22Rv1 (cell line): Measurements from ENCODE around the gene PLEKHF1.

Experiments
- CTCF ChIP-seq: fragments of 450-650 bp; IDR thresholded peaks from 2 replicates; pipeline ENCODE4 v1.5.1; 2017; ENCODE audit warnings: mild to moderate bottlenecking
- ZFX ChIP-seq: fragments of 450-650 bp; IDR thresholded peaks from 2 replicates; pipeline ENCODE4 v1.6.1; 2017; ENCODE audit warnings: antibody characterized with exemption, borderline replicate concordance

GRCh38 chr19:29625186-29625651 lies 40.0 kb upstream of the PLEKHF1 start:
- TF ChIP-seq CTCF: no peak
- no peak for TF ChIP-seq ZFX
